Measurements from ENCODE around the gene AZIN2.

AZIN2 gene

DNA sequence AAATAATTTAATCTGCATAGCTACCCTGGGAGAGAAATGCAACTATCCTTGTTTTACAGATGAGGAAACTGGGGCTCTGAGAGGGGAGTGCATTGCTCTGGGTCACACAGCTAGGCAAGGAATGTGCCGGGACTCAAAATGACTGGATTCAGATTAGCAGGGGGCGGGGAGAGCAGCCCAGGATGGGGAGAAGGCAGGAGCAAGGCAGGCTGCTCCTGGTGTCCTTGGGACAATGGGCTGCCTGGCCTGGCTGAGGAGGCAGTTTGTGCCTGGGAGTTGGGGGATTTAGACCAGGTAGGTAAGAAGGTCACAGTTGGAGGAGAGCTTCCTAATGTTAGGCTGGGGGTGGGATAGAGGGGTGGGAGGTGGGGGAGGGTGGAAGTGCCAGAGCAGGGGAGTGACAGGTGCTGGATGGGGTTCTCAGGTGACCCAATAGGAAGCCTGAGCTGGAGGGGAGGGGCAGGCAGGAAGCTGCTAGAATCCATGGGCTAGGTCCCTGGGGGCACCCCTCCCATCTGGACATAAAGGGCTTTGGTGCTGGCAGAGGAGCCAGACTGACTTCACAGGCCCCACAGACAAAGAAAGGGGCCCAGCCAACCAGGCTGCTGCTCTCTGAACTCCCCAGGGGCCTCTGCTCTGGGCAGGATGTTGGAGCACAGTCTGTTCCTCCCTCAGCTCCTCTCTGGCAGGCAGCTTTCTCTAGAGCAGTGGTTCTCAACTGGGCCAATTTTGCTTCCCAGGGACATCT lies 71.9 kb downstream of the AZIN2 start:
- no peak for DNase-seq (ENCODE audit: low spot score)

DNA sequence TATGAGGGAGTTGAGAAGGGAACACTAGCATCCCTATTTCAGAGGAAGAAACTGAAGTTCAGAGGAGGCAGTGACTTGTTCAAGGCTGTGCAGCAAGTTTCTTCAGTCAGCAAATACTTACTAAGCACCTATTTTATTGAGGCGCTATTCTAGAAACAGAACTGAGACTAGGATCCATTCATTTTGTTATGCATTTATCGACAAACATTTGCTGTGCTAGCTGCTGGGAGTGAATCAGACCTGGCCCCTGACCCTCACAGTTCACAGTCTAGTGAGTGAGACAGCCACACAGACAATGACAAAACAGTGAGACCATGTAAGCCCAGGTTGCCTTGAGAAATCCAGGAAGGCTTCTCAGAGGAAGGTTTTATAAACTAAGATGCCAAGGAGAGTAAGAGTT lies 72.7 kb downstream of the AZIN2 start:
- DNase-seq (ENCODE audit: low spot score), result no peak

DNA sequence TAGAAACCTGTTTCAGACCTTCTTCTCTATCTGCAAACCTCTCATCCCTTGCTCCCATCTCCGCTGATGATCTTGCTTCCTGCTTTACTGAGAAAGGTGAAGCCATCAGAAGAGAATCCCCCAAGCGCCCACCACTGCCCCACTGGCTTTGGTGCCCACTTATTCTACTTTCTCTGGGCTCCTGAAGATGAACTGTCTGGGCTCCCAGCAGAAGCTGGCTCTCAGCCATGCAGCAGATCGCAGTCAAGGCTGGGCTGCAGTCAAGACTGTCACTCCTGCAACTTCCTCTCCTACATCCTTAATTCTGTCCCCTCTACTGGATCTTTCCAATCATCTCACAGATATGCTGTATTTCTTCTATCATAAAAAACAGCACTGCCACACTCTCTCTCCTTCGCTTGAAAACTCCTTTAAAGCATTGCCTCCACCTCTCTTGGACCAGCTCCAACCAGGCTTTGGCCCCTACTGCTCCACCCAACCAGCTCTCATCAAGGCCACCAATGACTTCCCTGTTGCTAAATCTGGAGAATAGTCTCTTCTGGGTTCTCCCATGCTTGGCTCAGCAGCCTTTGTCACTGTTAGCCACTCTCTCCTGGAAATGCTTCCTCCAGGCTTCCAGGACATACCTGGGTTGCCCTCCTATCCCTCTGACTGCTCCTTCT lies 75.1 kb downstream of the AZIN2 start:
- no peak for DNase-seq (ENCODE audit: low spot score)

DNA sequence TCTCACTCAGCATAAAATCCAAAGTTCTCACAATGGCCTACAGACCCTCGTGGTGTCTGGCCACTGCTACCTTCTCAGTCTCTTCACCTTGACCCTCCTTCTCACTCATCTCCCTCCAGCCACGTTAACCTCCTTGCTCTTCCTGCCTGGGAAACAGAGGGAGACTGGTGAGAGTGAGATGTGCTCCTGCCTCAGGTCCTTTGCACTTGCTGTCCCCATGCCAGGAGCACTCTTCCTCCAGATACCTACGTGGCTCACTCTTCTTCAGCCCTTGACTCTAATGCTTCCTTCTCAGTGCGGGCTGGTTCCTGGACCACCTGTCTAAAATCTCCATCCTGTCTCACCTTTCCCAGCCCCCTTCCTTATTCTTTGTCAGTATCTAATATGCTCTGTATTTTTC lies 76.2 kb downstream of the AZIN2 start:
- DNase-seq (ENCODE audit: low spot score), result no peak

DNA sequence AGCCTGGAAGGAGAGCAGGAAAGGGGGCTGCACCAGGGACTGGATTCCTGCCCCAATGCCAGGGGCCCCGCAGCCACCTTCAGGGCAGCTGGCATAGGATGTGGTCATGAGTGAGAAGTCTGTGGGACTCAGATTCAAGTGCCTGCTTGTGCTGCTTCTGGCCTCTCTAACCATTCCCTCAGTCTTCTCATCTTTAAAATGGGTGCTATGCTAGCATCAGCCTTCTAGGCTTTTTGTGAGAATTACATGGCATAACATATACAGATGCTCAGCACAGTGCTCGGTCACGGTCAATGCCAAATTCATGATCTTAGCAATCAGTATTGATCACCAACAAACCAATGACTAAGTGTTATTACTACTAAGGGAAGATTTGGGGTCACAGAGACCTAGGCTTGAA lies 77.4 kb downstream of the AZIN2 start:
- no peak for DNase-seq (ENCODE audit: low spot score)

DNA sequence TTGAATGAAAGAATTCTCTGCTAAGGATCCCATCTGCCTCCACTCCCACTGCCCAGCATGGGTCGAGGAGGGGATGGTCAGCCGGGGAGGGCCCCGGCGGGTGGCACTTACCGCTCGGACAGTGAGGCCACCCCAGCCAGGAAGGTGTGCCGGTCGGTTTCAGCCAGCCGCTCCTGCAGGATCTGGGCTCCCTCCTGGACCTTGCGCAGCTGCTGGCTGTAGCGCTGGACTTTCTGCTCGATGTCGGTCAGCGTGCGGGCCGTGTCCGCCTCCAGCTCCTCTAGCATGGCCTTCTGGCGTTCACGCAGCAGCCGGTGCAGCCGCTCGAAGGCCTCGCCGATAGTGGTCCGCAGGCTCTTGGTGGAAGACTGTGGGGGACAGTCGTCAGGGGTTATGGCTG lies 78.6 kb downstream of the AZIN2 start:
- DNase-seq (ENCODE audit: low spot score), result no peak

DNA sequence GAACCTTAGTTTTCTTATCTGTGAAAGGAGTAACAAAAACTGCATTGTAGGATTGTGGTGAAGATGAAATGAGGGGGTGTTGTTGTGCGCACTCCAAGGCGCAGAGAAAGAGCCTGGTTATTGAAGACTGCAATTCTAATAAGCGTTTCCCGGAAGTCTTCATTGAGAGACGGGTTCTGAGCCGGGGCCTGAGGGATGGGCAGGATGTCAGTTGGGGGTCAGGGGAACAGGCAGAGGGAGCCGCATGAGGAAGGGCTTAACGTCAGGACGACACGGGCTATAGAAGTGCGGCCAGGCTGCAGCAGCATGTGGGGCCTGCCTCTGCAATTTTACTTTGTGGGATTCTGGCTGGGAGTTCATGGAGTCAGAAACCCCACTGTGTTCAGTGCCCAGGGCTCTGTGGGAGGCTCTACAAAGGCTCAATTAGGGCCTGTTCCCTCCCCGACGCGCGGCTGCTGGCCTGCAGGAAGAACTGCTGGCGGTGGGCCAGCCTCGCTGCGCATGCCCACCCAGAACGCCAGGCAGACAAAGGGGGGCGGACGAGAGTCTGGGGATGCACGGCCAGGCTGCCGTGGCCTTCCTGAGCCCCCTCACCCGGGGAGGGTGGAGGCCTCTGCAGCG lies 80.2 kb downstream of the AZIN2 start:
- no peak for DNase-seq (ENCODE audit: low spot score)

DNA sequence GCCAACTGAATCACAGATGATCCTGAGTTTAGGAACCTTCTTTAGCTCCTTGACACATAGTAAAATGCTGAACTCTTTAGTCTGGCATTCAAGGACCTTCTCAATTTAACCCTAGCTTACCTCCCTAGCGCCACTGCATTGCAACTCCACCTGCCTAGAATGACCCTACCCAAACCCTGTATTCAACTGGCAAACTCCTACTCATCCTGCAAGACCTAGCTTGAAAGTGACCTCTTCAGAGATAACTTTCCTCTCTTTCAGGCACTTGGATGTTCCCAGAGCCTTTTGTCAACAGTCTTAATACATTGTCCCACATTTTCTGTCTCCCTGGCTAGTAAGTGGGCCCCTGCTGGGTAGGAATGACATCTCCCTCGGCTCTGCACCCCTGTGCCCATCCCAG lies 81.2 kb downstream of the AZIN2 start:
- DNase-seq (ENCODE audit: low spot score), result no peak

DNA sequence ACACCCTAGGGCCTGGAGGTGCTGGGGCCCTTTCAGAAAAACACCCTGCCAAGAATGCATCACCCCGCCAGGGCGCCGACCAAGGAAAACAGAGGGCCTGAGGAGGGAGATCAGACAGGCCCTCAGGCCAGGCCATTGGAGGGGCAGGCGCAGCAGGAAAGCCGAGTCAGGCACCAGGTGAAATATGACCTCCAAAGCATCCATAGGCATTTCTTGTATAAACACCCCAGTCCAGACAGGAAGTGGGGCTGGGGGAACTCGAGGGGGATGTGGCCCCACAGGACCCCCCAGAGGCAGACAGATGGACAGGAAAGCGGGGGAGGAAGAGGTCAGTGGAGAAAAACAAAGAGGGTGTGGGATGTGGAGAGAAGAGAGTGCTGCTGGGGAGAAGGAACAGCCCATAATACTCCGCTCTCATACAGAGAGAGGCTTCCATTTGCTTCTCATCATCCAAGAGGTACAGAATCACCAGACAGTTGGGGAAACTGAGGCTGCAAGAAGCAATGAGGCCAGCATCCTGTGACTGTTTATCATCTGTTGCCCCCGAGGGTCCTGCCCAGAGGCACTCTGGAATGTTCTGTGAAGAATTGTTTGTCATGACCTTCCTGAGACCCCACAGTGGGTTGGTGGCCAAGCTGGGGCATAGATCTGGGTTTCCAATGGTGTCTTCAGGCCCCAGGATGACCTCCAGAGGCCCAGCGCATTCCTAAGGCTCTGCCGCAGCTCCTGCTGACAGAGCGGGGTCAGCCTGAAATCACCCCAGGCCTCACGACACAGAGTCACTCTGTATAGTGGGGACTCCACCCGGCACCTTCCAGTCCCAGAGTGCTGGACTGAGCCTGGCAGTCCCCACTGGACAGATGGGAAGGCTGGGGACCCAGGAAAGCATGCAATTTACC lies 82.9 kb downstream of the AZIN2 start:
- no peak for DNase-seq (ENCODE audit: low spot score)

DNA sequence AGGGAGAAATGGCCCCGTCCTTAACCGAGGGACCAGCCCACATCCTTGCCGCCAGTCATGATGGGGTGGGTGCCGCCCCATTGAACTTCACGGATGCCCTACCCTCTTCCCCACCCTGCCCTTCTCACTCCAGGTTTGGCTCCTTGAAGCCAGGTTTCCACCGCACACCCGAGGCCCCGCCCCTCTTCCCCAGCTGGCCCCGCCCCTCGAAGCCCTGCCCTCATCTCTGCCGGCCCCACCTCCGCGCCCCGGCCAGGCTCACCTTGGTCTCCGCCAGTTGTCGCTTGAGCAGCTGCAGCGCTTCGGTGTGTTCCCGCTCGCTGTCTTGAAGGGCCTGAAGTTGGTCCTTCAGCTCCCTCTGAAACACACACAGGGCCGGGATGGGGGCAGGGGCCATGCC lies 84.3 kb downstream of the AZIN2 start:
- no peak for DNase-seq (ENCODE audit: low spot score)

DNA sequence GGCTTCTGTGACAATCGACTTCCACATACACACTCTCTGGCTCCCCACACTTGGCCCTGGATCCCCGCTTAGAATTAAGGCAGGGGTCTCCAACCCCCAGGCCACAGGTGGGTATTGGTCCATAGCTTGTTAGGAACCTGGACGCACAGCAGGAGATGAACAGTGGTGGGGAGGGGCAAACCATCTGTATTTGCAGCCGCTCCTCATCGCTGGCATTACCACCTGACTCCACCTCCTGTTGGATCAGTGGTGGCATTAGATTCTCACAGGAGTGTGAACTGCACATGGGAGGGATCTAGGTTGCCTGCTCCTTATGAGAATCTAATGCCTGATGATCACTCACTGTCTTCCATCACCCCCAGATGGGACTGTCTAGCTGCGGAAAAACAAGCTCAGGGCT lies 84.9 kb downstream of the AZIN2 start:
- DNase-seq (ENCODE audit: low spot score), result no peak

DNA sequence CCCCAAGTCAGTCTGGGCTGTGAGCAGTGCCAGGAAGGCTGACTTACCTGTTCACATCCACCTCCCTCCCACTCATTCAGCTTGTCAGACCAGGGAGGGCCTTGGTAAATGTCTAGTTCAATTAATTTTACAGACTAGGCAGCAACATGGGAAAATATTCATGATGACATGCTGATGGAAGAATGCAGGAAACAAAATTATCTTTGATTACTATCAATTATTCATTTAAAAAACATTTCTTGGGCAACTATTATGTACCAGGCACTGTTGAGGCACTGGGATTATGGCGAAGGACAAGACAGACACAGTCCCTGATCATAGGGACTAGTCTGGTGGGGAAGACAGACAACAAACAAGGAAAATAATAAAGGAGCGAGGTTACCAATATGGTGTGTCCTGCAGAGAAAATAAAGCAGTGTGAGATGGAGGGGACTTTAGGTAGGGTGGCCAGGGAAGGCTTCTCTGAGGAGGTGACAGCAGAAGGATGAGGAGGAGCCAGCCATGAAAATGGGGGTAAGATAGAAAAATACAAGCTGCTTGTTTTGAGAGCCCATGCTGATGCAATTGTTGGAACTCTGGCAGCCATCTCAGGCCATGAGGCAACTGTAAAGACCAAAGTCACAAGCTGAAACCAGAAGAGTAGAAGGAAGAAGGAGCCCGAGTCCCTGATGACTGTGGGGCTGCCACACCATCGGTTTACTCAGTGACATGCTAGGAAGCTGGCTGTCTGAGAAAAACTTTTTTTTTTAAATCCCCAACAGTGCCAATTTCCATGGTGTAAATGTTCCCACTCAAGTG lies 86.9 kb downstream of the AZIN2 start:
- DNase-seq (ENCODE audit: low spot score), result no peak

DNA sequence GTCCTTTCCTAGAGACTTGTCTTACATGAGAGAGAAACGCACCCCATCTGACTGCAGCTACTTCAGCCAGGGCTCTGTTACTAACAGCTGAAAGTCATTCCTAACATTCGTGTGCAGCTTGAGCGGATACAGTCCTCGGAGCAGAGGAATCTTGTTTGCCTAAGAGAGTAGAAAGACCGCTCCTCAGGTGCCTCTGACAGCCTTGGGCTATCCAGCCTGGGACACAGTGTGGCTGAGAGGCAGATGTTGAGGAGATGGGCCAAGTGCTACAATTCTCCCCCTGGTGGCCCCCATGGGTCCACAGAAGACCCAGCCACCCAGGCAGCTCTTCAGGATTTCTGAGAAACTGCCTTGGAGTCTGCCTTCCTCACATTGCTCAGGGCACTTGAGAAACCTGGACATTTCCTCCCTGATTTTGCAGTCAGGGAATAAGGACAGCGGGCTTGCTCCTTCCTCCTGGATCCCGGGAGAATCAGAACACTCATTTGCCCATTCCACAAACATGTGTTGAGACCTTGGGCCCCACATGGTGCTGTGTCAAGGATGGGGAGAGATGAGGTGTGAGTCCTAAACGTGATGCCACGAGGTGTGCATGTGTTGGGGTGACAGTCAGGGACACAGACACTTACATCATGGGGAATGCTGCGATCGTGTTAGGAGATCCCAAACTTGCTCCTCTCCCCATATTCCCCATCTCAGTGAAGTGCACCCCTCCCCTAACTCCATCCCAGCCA lies 87.8 kb downstream of the AZIN2 start:
- DNase-seq (ENCODE audit: low spot score), result no peak

DNA sequence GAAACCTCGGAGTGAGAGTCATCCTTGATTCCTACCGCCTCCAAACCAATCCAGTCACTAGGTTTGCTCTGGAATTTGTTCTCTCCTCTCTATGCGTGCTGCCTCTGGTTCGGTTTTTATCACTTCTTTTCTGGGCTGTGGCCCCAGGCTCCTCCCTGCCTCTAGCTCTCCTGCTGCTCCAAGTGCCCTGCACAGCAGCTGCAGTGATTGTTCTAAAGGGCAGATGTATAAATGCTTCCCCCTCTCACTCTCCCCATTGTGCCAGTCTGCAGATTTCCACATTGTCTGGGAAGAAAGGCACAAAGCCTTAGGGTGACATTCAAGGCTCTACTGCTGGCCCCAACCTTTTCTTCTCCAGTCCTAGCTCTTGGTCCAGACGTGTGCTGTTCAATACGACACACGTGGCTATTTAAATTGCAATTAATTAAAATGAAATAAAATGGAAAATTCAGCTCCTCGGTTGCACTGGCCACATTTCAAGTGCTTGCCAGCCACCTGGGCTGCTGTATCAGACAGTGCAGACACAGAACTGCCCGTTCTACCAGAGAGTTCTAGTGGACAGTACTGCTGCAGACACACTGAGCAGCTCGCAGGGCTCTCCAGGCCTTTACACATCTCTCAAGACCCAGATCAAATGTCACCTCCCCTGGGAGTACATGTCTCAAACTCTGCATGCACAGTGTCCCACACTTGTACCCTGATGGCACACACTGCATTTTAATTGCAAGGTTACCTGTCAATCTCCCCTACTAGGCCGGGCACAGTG lies 88.5 kb downstream of the AZIN2 start:
- no peak for DNase-seq (ENCODE audit: low spot score)

Data from HuH-7 (cell line).